GM18499 (cell line): ENCODE results near the gene CYP4B1.
"Not testable (repeated sequence)": the region's sequence is repeated elsewhere in the genome, so short reads cannot be mapped to it uniquely, and the experiment has no call there.

Experiments used
- ATAC-seq: cut with Tn5 transposase; IDR thresholded peaks from one replicate; pipeline ENCODE4 v1.9.1; 2021; ENCODE audit warnings: moderate number of reproducible peaks; ENCODE audit not compliant: insufficient read depth, unreplicated experiment

CYP4B1 gene

DNA sequence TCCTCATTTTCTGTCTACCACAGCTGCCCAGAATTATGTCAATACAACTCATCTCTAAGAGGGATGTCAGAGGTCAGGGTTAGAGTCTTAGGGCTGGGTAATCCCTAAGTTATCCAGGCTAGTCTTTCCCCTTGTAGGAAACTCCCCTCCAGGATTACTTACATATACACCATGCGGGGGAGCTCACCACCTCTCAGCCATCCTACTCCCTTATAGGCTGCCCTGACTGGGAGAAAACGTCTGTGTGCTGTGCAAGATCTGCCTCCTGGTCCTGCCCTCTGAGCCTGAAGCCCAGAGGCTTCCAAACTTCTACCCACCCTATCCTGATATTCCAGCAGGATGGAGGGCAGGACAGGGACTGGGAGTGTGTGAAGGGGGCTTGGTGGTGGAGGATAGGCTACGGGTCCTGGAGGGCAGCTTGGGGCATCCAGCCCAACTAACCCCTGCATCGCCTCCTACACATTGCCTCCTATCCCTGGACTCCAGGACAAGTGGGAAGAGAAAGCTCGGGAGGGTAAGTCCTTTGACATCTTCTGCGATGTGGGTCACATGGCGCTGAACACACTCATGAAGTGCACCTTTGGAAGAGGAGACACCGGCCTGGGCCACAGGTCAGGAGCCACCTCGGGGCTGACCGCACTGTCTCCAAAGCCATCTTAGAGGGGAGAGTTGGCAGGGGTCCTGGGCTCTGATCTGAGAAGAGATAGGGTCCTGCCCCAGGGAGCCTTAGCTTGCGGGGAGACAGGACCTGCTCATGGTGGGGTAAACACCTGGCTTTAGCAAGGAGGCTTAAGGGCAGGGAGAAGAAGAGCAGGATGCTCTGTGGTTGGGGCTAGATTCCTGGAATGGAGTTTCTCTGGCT is 14.4 kb downstream of the CYP4B1 start:
- no peak for ATAC-seq

- ATAC-seq = no peak
These were observed 15.1 kb downstream of the CYP4B1 start for GRCh38 chr1:46813858-46814396.

DNA sequence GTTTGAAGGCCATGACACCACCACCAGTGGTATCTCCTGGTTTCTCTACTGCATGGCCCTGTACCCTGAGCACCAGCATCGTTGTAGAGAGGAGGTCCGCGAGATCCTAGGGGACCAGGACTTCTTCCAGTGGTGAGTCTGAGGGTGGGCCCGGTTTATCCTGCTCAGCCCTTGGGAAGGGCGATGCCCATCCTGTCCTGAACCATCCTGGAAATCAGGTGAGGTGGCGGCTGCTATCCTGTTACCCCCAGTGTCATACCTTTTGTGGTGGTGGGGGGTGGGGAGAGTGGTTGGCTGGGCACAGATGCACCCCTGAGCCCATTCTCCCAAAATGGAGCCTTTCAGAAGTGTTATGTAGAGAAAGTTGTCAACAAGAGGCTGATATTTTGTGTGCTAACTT is 16.3 kb downstream of the CYP4B1 start:
- ATAC-seq = no peak

GRCh38 chr1:46816930-46817329 is 18.1 kb downstream of the CYP4B1 start:
- no peak for ATAC-seq

DNA sequence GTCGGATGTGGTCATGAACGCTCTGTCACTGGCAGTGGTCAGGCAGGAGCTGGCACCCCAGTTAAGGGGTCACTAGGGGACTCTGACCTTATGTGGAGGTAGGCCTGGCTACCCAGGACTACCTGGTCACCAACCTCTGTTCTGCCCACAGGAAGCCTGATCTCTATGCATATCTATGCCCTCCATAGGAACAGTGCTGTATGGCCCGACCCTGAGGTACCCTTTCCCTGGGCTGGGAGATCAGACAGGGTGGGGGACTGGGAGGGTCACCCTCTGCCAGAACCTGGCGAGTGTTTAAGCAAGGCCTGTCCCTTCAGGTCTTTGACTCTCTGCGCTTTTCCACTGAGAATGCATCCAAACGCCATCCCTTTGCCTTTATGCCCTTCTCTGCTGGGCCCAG is 19.0 kb downstream of the CYP4B1 start:
- ATAC-seq = no peak

- no peak for ATAC-seq
These were observed 19.7 kb downstream of the CYP4B1 start for GRCh38 chr1:46818591-46818990.

- ATAC-seq = no peak
These were observed 20.5 kb downstream of the CYP4B1 start for GRCh38 chr1:46819335-46819734.

- no peak for ATAC-seq
These were observed 21.2 kb downstream of the CYP4B1 start for GRCh38 chr1:46820076-46820475.

- no peak for ATAC-seq
These were observed 21.8 kb downstream of the CYP4B1 start for GRCh38 chr1:46820560-46821060.

DNA sequence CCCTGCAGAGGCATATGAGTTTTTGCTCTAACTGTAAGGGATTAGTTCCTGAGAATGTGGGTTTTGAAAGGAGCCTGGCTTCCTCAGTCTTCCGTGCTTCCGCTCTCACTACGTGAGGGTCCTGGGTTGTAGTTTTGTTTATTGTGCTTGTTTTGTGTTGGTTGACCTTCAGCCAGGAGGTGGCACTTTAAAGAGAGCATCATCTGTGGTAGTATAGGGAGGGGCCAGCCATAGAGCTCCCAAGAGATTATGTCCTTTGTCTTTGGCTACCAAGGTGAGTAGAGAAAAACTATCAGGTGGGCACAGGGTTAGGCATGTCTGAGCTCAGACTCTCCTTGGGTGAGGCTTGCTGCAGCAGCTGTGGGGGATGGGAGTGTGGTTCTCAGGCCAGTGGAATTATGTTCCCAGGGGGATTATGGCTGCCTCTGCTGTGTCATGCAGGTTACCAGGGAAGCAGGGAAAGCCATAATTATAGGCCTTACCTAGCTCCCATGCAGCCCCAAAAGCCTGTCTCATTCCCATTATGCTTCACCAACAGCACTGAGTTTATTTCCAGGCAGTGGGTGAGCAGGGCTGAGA is 23.5 kb downstream of the CYP4B1 start:
- no peak for ATAC-seq

- no peak for ATAC-seq
These were observed 24.3 kb downstream of the CYP4B1 start for GRCh38 chr1:46823151-46823550.

- not testable (repeated sequence) for ATAC-seq
These were observed 28.0 kb downstream of the CYP4B1 start for GRCh38 chr1:46826892-46827291.

- ATAC-seq = no peak
These were observed 31.9 kb downstream of the CYP4B1 start for GRCh38 chr1:46830665-46831322.

- not testable (repeated sequence) for ATAC-seq
These were observed 36.6 kb downstream of the CYP4B1 start for GRCh38 chr1:46835469-46835868.

DNA sequence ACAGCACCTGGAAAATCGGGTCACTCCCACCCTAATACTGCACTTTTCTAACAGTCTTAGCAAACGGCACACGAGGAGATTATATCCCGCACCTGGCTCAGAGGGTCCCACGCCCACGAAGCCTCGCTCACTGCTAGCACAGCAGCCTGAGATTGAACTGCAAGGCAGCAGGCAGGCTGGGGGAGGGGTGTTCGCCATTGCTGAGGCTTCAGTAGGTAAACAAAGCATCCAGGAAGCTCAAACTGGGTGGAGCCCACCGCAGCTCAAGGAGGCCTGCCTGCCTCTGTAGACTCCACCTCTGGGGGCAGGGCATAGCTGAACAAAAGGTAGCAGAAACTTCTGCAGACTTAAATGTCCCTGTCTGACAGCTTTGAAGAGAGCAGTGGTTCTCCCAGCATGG is 47.5 kb downstream of the CYP4B1 start:
- not testable (repeated sequence) for ATAC-seq

GRCh38 chr1:46857660-46858065 is 58.8 kb downstream of the CYP4B1 start:
- not testable (repeated sequence) for ATAC-seq

DNA sequence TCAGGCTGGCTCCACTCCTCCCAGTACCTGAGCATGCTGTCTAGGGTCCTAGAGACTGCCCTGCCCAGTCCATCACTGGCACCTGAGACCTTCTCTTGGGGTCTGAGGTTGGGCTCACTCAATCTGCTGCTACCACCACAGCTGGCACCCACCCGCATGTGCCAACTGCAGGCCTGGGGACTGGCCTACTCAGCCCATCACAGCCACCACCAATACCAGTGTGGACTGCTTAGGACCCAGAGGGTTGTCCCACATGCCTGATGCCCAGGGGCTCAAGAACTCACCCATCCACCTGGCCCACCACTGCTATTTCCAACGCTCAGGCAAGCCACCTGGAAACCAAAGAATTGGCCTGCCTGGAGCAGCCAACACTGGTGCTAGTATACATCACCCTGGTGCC is 63.5 kb downstream of the CYP4B1 start:
- no peak for ATAC-seq
